HG03159 (cell line): ENCODE results near the gene PILRA.
"Not testable (repeated sequence)": the region's sequence is repeated elsewhere in the genome, so short reads cannot be mapped to it uniquely, and the experiment has no call there.

Experiments
- ATAC-seq: cut with Tn5 transposase; IDR thresholded peaks from one replicate; pipeline ENCODE4 v1.9.1; 2021; ENCODE audit warnings: mild to moderate bottlenecking, moderate library complexity; ENCODE audit not compliant: unreplicated experiment

PILRA gene

DNA sequence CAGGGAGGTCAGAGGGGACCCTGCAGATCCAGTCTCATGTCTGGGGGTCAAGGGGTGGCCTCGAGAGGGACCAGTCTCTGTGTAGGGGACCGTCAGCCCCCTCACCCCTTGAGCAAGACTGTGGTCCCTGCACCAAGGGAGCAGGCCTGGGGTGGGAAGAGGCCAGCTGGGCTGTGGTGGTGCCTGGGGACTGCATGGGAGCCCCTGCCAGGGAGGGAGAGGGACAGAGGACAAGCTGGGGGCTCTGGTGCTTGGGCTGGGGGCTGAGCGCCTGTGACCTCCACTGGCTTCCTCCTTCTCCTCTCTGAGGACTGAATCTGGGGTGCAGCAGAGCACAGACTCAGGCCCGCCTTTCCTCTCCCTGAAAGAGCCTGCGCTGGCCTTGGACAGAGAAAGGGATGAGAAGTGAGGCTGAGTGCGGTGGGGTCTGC lies 16.1 kb upstream of the PILRA start:
- no peak for ATAC-seq

DNA sequence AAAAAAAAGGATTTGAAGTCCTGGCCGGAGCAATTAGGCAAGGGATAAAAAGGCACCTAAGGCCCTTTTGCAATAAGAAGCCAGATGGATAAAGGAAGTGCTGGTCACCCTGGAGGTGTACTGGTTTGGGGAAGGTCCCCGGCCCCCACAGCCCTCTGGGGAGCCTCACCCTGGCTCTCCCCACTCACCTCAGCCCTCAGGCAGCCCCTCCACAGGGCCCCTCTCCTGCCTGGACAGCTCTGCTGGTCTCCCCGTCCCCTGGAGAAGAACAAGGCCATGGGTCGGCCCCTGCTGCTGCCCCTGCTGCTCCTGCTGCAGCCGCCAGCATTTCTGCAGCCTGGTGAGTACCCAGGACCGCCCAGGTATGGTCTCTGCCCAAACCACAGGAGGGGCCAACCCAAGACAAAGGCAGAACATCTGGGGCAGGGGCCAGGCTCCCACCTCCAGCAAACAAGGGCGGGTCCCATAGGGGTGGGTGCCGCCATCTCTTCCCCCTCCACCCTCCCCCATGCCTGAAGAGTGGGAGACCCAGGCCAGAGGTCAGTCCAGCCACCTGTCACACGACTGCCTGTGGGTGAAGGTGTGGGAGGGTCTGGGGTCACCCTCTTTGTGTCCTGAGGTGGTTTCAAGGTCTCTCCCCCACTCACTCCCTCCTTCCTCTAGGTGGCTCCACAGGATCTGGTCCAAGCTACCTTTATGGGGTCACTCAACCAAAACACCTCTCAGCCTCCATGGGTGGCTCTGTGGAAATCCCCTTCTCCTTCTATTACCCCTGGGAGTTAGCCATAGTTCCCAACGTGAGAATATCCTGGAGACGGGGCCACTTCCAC lies 15.0 kb upstream of the PILRA start, which contains the start of gene PILRB:
PILRB (plus strand) TSS at position 91 of the 830 bp plus-strand sequence; CDS start at position 277, 186 bp downstream.
- ATAC-seq = no peak

DNA sequence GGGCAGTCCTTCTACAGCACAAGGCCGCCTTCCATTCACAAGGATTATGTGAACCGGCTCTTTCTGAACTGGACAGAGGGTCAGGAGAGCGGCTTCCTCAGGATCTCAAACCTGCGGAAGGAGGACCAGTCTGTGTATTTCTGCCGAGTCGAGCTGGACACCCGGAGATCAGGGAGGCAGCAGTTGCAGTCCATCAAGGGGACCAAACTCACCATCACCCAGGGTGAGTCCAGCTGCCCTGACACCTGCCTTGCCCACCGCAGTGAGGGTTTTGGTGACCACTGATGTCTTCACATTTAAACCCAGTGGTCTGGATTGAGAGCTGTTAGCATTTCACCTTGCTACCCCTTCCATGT lies 14.5 kb upstream of the PILRA start:
- ATAC-seq = no peak

DNA sequence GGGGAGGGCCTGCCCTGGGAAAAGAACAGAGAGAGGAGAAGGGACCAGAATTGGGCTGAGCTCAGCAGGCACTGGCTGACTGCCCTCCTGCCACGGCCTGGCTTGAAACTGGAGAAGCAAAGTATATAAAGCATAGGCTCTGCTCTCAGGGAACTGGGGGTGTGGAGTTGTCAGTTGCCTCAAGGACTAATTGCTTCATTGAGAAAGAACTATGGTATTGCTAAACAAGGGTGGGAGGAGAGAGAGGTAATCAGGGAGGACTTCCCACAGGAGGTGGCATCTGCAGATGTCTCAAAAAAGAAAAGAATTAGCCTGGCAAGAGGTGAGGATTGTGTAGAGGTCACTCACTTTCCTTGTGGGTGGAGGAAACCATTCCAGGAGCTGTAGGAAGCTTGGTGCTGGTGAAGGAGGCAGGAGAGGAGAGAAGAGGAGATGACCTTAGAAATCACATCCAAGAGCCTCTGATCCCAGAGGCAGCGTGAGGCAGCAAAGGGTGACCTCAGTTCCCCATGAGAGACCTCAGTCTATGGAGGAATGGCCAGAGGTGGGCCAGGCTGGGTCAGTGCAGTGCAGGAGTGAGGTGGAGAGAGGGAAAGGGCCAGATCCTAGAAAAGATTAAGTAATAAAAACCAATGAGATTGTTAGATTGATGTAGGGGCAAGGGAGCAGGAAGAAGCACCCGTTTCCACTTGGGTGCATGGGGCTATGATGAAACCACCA lies 13.0 kb upstream of the PILRA start:
- ATAC-seq = no peak

DNA sequence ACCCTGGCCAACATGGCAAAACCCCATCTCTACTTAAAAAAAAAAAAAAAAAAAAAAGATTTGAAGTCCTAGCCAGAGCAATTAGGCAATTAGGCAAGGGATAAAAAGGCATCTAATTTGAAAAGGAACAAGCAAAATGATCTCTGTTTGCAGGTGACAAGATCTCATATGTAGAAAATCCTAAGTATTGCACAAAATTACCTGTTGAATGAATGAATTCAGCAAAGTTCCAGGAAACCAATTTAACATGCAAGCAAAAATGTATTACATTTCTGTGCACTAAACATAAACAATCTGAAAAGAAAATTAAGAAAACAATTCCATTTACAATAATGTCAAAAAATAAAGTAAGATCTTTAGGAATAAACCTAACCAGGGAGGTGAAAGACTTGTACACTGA lies 10.2 kb upstream of the PILRA start:
- no peak for ATAC-seq

DNA sequence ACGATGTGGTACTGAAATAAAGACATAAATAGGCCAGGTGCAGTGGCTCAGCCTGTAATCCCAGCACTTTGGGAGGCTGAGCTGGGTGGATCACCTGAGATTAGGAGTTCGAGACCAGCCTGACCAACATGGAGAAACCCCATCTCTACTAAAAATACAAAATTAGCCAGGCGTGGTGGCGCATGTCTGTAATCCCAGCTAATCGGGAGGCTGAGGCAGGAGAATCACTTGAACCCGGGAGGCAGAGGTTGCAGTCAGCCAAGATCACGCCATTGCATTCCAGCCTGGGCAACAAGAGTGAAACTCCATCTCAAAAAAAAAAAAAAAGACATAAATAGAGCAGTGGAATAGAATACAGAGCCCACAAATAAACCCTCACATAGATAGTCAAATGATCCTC lies 9.5 kb upstream of the PILRA start:
- ATAC-seq = not testable (repeated sequence)

DNA sequence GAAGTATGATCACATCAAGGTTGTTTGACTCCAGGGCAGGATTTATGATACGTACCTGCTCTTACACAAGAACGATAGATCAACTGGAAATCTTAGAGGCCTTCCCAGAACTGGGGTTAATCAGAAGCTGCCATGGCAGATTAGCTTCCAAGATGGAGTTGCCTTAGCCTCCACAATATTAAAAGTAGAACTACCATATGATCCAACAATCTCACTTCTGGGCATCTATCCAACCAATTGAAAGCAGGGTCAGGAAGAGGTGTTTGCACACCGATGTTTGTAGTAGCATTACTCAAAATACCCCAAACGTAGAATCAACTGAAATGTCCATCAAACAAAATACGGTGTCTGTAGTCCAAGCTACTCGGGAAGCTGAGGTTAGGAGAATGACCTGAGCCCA lies 8.8 kb upstream of the PILRA start:
- ATAC-seq = no peak

DNA sequence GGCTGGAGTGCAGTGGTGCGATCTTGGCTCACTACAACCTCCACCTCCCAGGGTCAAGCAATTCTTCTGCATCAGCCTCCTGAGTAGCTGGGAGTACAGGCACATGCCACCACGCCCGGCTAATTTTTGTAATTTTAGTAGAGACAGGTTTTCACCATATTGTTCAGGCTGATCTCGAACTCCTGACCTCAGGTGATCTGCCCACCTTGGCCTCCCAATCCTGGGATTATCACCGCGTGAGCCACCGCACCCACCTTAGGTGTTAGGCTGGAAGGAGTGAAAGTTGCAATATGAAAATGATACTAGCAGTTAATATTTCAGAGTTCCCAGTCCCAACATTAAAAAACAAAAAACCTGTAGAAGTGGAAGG lies 7.3 kb upstream of the PILRA start:
- ATAC-seq = not testable (repeated sequence)

DNA sequence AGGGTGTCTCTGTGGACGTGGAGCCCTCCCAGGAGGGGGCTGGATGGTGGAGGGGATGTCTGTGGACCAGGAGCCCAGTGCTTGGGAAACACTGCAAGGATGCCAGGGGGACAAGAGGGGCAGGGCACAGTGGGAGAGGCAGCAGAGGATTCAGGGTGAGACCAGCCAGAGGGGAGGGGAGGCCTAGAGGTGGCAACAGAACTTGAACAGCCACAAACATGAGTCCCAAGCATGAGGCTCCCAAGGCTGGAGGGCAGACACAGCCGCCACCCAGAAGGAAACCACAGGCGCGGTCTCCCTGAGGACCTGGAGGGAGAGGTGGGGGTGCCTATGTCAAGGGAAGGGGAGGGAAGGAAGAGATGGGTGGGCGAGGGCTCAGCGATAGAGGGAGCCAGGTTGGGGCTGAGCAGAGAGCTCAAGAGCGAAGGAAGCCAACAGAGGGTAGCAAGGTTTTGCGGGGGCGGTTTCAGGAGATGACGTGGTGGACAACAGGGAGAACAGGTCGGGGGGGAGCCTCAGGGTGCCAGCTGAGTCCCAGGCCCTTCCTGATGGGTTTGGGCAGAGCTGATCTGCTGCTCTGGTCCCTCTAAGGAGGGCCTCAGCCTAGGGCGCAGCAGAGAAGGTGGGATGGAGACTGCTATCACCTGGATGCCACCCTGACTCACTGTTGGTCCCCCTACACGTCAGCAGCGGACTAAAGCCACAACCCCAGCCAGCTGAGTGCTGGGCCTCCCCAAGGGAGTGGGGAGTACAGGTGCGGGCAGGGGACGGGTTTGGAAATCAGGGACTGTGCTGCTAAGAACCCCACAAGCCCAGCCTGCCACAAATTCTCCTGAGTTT lies 6.7 kb upstream of the PILRA start:
- ATAC-seq = no peak

DNA sequence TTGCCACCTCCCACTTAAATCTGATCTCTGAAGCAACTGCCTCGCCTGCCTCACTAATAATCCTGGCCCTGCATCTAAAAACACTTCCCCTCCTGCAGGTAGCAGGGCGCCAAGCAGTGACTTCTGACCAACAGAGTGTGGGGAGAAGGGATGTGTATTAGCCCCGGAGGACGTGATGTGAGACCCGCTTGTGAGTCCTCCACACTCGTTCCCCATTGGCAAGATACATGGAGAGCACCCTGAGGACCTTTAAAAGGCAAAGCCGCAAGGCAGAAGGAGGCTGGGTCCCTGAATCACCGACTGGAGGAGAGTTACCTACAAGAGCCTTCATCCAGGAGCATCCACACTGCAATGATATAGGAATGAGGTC lies 6.1 kb upstream of the PILRA start:
- no peak for ATAC-seq

DNA sequence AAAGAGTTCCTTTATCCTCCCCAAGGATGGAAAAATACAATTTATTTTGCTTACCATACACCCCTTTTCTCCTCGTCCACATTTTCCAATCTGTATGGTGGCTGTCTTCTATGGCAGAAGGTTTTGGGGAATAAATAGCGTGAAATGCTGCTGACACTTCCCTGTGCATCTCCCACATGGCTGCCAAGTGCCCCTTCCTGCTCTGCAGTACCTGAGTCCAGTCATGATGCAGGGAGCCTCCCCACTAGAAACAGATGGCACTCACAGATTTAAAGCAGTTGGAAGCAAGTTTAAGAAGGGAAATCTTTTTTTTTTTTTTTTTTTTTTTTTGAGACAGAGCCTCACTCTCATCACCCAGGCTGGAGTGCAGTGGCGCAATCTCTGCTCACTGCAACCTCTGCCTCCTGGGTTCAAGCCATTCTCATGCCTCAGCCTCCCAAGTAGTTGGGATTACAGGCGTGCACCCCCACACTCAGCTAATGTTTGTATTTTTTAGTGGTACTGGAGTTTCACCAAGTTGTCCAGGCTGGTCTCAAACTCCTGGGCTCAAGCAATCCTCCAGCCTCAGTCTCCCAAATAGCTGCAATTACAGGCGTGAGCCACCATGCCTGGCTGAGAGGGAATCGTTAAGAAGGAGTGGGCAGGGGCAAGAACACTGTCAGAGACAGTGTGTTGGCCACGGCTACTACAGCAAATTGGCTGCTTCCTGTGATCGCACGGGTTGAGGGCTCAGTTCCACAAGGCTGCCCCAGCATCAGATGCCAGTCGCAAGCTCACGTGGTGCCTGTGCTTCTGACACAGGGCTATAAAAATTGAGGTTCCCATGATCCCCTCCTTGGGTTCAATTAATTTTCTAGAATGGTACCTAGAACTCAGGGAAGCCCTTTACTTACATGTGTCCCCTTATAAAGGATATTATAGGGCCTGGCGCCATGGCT lies 5.3 kb upstream of the PILRA start:
- ATAC-seq = no peak

DNA sequence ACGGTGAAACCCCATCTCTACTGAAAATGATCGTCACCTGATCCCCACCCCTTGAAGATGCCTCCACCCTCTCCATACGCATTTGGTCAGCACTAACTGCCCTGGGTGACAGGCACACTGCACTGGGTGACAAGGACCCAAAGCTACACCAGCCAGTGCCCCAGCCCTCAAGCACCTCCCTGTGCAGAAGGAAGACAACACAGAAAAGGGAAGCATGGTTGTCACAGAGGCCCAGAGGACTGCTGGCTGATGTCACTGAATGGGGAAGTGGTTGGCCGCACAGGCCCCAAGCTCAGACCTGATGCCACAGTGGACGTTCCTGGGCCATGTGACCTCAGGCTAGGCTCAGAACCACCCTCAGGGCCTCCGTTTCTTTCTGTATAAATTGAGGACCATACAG lies 4.2 kb upstream of the PILRA start:
- ATAC-seq = peak; percentile 65

DNA sequence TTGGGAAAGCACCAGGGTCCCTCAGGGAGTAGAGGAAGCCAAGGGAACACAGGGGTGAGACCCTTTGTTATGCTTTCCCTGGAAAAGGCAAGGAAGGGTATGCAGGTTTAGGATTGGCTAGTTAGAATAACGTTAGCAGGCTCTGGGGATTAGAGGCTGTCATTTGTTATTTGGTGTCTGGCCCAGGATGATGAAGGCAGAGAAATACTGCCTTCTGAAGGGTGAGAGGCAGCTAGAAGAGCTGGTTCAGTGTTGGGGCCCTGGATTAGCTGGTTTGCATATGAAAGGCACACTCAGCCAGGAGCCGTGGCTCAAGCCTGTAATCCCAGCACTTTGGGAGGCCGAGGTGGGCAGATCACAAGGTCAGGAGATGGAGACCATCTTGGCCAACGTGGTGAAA lies 3.0 kb upstream of the PILRA start:
- ATAC-seq = no peak

DNA sequence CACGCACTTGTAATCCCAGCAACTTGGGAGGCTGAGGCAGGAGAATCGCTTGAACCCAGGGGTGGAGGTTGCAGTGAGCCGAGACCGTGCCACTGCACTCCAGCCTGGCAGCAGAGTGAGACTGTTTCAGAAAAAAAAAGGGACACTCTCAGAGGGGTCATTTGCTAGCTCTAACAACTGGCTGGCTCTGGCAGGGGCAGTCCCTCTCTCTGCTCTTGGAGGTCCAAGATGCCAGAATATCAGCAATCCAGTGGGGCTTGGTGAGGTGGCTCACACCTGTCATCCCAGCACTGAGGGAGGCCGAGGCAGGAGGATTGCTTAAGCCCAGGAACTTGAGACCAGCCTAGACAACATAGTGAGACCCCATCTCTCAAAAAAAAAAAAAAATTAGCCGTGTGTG lies 2.5 kb upstream of the PILRA start:
- ATAC-seq = no peak

DNA sequence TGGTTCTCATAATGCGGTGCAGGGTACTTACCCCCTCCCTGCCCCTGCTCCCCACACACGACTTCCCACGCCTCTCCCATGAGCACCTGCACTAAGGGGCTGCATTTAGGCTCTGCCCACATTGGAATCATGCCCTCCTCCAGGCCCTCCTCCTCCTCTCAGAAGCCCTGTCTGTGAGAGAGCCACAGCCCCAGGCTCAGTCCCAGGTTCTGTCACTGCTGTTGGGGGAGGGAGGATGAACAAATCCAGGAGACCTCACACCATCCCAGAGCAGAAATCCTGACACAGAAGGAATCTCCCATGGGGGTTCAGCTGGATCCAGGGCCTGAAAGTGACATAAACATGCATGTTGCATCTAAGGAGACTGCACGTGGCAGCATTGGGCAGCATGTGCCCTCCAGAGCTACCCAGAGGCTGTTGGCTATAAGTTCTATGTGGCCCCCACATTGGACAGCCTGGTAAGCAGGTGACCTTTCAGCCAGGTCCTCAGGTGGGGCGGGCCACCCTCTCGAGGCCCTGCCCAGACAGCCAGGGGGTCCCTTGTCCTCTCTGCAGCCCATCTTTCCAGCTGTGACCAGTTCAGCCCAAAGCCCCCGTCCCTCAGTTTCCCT lies 1.6 kb upstream of the PILRA start:
- ATAC-seq = no peak

DNA sequence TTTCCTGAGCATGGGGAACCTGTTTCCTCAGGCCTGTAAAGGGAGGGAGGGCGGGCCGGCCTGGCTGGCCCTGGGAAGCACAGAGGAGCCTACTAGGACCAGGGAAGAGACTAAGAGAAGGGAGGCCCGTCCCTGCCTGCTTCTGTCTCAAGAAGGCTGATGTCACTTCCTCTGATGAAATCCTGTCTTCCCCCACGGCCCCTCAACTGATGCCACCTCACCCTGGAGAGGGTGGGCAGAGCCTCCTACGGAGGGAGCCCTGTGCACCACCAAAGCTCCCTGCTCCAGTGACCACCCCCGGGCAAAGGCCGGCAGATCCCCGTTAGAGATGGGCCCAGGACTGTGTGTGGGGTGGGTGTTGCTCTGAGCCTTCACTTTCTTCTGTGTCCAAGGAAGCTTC lies 1.0 kb upstream of the PILRA start:
- no peak for ATAC-seq

DNA sequence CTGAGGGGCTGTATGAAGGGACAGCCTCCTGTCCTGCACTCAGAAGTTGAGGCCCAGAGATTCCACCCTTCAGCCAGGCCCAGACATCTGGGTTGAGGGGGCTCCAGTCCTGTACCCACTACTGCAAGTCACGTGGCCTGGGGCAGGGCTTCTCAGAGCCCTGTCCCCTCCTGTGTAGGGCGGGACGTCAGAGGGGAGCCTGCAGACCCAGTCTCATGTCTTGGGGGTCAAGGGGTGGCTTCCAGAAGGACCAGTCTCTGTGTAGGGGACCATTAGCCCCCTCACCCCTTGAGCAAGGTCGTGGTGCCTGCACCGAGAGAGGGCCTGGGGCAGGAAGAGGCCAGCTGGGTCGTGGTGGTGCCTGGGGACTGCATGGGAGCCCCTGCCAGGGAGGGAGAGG lies 593 bp upstream of the PILRA start:
- no peak for ATAC-seq

DNA sequence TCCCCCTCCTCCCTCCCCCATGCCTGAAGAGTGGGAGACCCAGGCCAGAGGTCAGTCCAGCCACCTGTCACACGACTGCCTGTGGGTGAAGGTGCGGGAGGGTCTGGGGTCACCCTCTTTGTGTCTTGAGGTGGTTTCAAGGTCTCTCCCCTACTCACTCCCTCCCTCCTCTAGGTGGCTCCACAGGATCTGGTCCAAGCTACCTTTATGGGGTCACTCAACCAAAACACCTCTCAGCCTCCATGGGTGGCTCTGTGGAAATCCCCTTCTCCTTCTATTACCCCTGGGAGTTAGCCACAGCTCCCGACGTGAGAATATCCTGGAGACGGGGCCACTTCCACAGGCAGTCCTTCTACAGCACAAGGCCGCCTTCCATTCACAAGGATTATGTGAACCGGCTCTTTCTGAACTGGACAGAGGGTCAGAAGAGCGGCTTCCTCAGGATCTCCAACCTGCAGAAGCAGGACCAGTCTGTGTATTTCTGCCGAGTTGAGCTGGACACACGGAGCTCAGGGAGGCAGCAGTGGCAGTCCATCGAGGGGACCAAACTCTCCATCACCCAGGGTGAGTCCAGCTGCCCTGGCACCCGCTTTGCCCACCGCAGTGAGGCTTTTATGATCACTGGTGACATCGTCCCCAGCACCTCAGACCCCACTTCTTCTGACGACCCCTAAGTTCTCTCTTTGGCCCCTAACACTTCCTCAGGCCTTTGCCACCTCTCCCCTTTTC lies 747 bp downstream of the PILRA start:
- not testable (repeated sequence) for ATAC-seq

DNA sequence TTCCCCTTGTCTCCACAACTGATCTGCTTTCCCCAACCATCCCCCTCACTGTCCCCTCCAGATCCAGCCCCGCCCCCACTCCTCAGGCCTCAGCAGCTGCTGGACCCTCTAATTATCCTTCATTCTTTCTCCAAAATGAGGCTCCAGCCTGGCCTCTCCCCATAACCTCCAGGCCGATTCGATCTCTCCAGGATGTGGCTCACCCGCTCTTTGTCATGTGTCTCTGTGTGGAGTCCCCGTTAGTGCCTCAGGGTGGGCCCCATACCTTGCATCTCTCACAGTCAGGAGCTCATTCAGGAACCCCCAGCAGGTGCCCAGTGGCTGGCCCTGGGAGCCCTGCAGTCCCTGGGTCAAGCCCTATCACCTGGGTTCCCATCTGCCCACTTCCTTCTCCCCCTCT lies 1.3 kb downstream of the PILRA start:
- no peak for ATAC-seq
